ENCODE results near the gene ARID5B.

ARID5B gene

DNA sequence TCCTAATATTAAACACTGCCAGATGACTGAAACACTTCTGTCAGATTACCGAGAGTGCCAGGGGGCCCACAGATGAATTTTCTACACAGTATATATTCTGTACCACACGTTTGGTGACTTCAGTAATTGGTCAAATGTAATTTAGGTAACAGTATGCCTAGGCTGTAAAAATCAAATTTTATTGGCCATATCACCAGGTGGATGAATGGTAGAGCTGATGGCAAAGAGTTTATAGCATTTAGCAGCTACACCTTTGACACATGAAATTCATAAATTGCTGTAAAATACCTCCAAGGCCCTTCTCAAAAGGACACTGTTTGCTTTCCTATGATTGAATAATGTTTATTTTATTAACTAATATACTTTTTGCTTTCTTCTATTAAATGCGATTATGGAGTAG lies 101.3 kb downstream of the ARID5B start:
- Histone ChIP-seq H3K9ac (no peak overlapping the region), H3K4me3 (ENCODE audit: low read depth, low read length) (no peak overlapping the region), H3K27ac (no peak overlapping the region), H3K79me2 (no peaks in the 10 kb centered on the region), H3K4me1 (no peaks in the 10 kb centered on the region), H3K27me3 (ENCODE audit: control insufficient read depth, insufficient read depth, low read length) (no peaks in the 10 kb centered on the region), H3K9me3 (ENCODE audit: control insufficient read depth, low read length) (no peaks in the 10 kb centered on the region), H3K36me3 (ENCODE audit: control insufficient read depth, insufficient read depth, low read length) (no peaks in the 10 kb centered on the region), H2AFZ (no peak overlapping the region), H3K4me2 (ENCODE audit: low read length) (no peak overlapping the region)
- TF ChIP-seq, protein P1, sequence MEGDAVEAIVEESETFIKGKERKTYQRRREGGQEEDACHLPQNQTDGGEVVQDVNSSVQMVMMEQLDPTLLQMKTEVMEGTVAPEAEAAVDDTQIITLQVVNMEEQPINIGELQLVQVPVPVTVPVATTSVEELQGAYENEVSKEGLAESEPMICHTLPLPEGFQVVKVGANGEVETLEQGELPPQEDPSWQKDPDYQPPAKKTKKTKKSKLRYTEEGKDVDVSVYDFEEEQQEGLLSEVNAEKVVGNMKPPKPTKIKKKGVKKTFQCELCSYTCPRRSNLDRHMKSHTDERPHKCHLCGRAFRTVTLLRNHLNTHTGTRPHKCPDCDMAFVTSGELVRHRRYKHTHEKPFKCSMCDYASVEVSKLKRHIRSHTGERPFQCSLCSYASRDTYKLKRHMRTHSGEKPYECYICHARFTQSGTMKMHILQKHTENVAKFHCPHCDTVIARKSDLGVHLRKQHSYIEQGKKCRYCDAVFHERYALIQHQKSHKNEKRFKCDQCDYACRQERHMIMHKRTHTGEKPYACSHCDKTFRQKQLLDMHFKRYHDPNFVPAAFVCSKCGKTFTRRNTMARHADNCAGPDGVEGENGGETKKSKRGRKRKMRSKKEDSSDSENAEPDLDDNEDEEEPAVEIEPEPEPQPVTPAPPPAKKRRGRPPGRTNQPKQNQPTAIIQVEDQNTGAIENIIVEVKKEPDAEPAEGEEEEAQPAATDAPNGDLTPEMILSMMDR (IDR thresholded peaks at IDR 0.05), result no peak

DNA sequence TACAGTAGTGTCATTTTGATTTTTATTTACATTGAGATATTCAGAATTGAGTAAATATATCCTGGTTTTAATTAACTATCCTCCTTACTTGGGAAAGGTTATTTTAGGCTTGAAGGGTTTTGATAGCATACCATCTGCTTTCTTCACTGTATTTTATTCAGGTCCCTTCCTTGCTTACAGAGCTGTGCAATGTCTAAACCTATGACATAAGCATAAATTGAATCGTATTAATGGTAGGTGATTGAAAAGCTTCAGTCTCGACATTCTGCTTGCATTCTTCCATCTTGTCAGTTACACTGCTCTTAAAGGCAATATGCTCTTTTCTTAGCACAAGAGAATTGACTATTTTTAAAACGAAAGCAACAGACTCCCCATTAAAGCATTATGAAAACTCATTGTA lies 102.5 kb downstream of the ARID5B start:
- Histone ChIP-seq H3K9me3 (ENCODE audit: control insufficient read depth, low read length) (no peaks in the 10 kb centered on the region), H2AFZ (no peak overlapping the region), H3K27ac (no peak overlapping the region), H3K4me3 (ENCODE audit: low read depth, low read length) (no peak overlapping the region), H3K79me2 (no peaks in the 10 kb centered on the region), H3K4me1 (no peaks in the 10 kb centered on the region), H3K4me2 (ENCODE audit: low read length) (no peak overlapping the region), H3K27me3 (ENCODE audit: control insufficient read depth, insufficient read depth, low read length) (no peaks in the 10 kb centered on the region), H3K36me3 (ENCODE audit: control insufficient read depth, insufficient read depth, low read length) (no peaks in the 10 kb centered on the region), H3K9ac (no peak overlapping the region)
- TF ChIP-seq, protein P1 (IDR thresholded peaks at IDR 0.05), result no peak

DNA sequence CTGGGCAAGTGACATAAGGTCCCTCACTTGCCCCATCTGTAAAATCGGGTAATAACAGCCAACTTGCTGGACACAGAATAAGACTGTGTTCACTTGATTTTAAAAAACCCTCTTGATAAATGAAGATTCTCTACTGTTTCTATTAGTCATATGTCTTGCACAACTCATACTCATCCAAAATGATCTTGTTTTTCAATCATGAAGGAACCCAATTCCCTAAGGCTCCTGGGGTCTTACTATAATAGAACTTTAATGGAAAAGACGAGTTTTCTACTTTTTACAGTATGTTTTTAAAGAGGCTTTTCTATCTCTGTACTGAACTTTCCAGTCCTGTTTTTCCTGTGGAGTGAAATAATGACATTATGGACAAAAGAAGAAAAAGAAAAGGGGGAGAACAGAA lies 103.8 kb downstream of the ARID5B start:
- Histone ChIP-seq H3K27ac (no peak overlapping the region), H3K4me3 (ENCODE audit: low read depth, low read length) (no peak overlapping the region), H3K27me3 (ENCODE audit: control insufficient read depth, insufficient read depth, low read length) (no peaks in the 10 kb centered on the region), H3K4me2 (ENCODE audit: low read length) (no peak overlapping the region), H3K9ac (no peak overlapping the region), H2AFZ (no peak overlapping the region), H3K79me2 (no peaks in the 10 kb centered on the region), H3K9me3 (ENCODE audit: control insufficient read depth, low read length) (no peaks in the 10 kb centered on the region), H3K36me3 (ENCODE audit: control insufficient read depth, insufficient read depth, low read length) (no peaks in the 10 kb centered on the region), H3K4me1 (no peaks in the 10 kb centered on the region)
- TF ChIP-seq, protein P1 (IDR thresholded peaks at IDR 0.05), result no peak

DNA sequence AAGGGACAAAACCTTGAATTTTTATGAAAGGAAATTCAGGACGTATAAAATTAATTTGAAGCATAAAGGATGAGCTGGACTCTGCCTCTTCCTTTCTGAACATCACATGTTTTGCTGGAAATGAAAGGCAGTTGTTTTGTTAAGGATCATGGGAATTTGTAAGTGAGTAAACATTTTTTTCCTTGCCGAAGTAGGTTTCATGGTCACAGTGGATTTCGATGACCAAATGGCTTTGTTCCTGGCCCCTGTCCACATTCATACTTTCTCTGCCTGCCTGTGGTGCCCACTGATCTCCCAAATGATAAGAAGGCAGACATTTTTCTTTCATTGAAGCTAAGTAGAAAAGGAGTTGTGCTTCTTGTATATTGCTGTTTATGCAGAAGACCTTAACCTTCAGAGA lies 104.2 kb downstream of the ARID5B start:
- H3K4me1 ChIP-seq, result no peaks in the 10 kb centered on the region
- no peak overlapping the region for H2AFZ ChIP-seq
- no peaks in the 10 kb centered on the region for H3K27me3 ChIP-seq (ENCODE audit: control insufficient read depth, insufficient read depth, low read length)
- no peak overlapping the region for H3K4me2 ChIP-seq (ENCODE audit: low read length)
- no peaks in the 10 kb centered on the region for H3K79me2 ChIP-seq
- no peaks in the 10 kb centered on the region for H3K36me3 ChIP-seq (ENCODE audit: control insufficient read depth, insufficient read depth, low read length)
- no peak overlapping the region for H3K27ac ChIP-seq
- no peak overlapping the region for H3K9ac ChIP-seq
- TF ChIP-seq, protein P1 (IDR thresholded peaks at IDR 0.05), result no peak
- no peak overlapping the region for H3K4me3 ChIP-seq (ENCODE audit: low read depth, low read length)
- H3K9me3 ChIP-seq (ENCODE audit: control insufficient read depth, low read length), result no peaks in the 10 kb centered on the region

DNA sequence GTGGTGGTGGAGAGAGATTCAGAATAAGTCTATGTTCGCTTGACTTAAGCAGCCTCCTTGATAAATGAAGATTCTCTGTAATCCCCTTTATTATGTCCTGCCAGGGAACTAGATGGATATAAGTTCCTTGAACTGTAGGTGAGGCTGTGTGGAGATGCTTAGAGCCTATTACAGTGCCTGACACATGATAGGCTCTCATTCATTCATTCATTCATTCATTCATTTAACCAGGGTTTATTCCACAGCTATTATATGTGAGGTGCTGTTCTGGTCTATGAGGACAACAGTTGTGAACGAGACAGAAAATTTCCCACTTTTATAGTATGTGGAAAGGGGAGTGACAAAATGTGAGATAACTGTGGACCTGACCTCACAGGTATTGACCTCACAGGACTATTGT lies 105.6 kb downstream of the ARID5B start:
- no peaks in the 10 kb centered on the region for H3K4me1 ChIP-seq

More for the DNA sequence above, 105.6 kb downstream of the ARID5B start:
- TF ChIP-seq, protein P1 (IDR thresholded peaks at IDR 0.05), result no peak
- no peaks in the 10 kb centered on the region for H3K36me3 ChIP-seq (ENCODE audit: control insufficient read depth, insufficient read depth, low read length)
- no peaks in the 10 kb centered on the region for H3K79me2 ChIP-seq
- H3K9ac ChIP-seq, result no peak overlapping the region
- no peaks in the 10 kb centered on the region for H3K27me3 ChIP-seq (ENCODE audit: control insufficient read depth, insufficient read depth, low read length)
- no peaks in the 10 kb centered on the region for H3K9me3 ChIP-seq (ENCODE audit: control insufficient read depth, low read length)
- no peak overlapping the region for H3K27ac ChIP-seq
- no peak overlapping the region for H2AFZ ChIP-seq
- no peak overlapping the region for H3K4me2 ChIP-seq (ENCODE audit: low read length)
- H3K4me3 ChIP-seq (ENCODE audit: low read depth, low read length), result no peak overlapping the region

Measured in parathyroid adenoma (tissue), 2 donors.